Hippocampal formation (tissue), 2 donors: ENCODE results near the gene OTOP2.
"Not testable (repeated sequence)": the region's sequence is repeated elsewhere in the genome, so short reads cannot be mapped to it uniquely, and the experiment has no call there.

Experiments
- DNase-seq, 2 donors: peaks; one replicate each; lab custom pipeline; 2025; lab: John Stamatoyannopoulos, UW

Gene OTOP2

DNA sequence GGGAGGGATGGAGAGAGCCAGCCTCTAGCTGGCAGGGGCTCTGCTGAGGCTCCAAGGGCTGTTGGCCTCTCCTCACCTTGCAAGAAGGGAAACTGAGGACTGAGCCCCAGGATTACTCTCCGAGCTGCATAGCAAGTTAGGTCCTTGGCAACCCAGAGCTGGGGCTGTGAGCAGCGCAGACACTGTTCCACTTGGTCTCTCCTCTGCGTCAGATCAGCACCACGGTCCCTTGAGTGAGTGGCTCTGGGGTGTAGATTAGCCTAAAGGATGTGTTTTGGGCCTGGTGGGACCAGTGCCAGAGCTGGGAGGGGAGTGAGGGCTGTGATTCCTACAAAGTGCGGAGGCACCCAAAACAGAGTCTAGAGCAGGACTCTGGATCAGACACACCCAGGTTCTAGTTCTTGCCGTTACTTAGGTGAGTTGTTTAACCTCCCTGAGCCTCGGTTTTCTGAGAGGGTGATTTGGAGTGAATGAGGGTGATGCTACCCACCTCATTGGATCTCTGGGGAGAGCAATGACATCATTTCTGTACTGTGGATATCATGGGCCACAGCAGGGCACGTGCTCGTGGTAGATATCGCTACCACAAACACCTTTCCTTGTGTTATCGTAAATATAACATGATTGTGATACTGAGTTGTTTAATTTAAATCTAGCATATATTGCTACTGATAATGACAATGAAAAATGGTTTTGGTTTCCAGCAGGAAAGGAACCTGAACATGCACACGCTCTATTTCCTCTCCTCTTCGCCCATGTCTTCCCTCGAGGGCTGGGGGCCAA lies 22.5 kb upstream of the OTOP2 start:
- DNase-seq = no peak

- DNase-seq = no peak
These were observed 21.0 kb upstream of the OTOP2 start for GRCh38 chr17:74903034-74903433.

DNA sequence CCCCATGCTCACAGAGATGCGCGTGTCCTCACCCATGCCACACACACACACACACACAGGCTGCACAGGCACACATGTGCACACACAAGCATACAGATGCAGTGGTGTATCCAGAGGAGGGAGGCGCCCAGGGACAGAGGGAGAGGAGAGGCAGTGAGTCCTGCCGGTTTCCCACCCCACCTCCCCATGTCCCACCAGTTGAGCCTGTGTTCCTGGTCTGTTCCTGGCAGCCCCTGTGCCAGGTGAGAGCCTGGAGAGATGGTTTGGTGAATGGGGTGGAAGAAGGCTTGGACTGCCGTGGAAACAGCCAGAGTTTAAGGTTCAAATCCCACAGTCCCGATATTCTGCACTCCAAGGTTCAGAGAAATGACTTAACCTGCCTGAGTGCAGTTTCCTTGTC lies 20.4 kb upstream of the OTOP2 start:
- DNase-seq = no peak

- no peak for DNase-seq
These were observed 19.2 kb upstream of the OTOP2 start for GRCh38 chr17:74904687-74905409.

DNA sequence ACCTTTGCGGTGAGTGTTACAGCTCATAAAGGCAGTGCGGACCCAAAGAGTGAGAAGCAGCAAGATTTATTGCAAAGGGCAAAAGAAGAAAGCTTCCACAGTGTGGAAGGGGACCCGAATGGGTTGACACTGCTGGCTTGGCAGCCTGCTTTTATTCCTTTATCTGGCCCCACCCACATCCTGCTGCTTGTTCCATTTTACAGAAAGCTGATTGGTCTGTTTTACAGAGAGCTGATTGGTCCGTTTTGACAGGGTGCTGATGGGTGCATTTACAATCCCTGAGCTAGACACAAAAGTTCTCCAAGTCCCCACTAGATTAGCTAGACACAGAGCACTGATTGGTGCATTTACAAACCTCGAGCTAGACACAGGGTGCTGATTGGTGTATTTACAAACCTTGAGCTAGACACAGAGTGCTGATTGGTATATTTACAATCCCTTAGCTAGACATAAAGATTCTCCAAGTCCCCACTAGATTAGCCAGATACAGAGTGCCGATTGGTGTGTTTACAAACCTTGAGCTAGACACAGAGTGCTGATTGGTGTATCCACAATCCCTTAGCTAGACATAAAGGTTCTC lies 17.8 kb upstream of the OTOP2 start:
- DNase-seq = not testable (repeated sequence)

DNA sequence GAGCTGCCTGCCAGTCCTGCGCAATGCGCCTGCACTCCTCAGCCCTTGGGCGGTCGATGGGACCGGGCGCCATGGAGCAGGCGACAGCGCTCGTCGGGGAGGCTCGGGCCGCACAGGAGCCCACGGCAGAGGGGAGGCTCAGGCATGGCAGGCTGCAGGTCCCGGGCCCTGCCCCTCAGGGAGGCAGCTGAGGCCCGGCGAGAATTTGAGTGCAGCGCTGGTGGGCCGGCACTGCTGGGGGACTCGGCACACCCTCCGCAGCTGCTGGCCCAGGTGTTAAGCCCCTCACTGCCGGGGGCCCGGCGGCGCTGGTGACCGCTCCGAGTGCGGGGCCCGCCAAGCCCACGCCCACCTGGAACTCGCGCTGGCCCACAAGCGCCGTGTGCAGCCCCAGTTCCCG lies 17.1 kb upstream of the OTOP2 start:
- DNase-seq = no peak

DNA sequence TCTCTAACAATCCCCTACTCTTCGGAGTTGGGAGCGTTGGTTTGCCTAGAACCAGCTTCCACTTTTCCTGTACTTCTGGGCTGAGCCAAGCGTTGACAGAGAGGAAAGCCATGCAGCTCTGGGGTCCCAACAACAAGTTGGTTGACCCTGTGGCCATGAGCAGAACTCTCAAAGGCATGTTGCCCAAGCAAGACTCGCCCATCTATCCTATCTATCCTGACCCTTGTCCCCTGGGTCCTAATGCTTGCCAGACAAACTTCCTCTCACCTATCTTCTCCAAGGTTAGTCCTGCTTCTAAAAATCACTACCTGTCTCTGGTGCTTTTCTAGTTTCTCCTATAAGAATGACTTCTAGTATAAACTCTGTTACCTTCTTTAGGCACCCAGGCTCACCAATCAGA lies 15.0 kb upstream of the OTOP2 start:
- not testable (repeated sequence) for DNase-seq

GRCh38 chr17:74911423-74911822 lies 12.7 kb upstream of the OTOP2 start:
- DNase-seq = not testable (repeated sequence)

DNA sequence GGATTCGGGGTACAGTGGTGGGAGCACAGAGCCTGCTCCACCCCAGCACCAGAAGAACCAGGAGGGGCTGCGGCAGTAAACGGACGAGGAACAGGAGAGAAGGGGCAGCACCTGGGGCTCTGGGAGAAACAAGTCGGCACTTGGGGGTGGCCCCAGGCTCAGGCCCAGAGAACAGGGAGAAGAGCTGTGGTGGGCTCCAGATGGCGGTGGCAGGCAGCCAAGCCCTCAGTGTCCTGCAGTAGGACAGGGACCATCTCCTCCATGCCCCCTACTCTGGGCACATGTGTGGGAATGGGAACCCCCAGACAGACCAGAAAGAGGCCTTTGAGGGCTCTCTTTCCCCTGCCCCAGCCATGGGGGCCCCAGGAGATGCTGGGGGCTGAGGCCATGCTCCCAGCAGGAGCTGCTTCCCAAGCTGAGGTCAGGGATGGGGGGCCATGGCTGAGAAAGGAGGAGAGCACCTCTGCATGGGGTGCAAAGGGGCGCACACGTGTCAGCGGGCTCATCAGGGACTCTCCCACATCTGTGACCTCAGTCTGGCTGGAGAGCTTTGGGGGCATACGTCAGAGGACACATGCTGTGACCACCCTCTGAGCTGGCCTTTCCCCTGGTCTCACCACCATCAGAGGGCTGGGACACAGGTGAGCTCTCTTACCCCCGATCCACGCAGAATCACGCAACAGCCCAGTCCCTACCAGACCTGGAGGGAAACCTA lies 7.8 kb upstream of the OTOP2 start:
- DNase-seq = no peak

DNA sequence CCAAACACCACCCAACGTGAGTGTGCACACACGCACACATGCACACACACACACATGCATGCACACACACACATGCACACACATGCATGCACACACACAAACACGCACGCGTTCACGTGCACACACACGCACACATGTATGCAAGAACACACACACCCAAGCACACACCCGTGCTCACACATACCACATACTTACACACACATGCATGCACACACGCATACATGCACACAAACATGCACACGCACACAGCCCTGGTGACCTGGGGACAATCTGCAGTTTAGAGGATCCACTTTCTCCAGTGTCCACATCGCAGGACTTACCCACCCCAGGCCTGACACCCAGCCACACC lies 7.2 kb upstream of the OTOP2 start:
- DNase-seq = no peak

- no peak for DNase-seq
These were observed 6.6 kb upstream of the OTOP2 start for GRCh38 chr17:74917430-74917829.

DNA sequence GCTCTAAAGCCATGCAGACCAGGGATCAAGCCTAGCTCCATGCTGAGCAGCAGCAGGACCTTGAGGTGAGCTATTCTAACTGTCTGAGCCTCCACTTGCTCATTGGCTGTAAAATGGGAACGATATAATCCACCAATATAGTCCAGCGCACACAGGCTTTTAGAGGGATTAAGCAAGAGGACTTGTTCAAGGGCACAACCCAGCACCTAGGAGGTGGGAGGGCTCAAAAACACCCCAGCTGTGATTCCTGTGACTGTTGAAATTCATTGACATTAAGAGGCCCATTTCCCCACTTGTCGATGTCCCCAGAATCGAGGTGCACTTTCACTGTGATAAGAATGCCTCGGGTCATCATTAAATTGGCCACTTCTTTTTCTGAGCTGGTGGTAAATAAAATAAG lies 5.2 kb upstream of the OTOP2 start:
- no peak for DNase-seq

DNA sequence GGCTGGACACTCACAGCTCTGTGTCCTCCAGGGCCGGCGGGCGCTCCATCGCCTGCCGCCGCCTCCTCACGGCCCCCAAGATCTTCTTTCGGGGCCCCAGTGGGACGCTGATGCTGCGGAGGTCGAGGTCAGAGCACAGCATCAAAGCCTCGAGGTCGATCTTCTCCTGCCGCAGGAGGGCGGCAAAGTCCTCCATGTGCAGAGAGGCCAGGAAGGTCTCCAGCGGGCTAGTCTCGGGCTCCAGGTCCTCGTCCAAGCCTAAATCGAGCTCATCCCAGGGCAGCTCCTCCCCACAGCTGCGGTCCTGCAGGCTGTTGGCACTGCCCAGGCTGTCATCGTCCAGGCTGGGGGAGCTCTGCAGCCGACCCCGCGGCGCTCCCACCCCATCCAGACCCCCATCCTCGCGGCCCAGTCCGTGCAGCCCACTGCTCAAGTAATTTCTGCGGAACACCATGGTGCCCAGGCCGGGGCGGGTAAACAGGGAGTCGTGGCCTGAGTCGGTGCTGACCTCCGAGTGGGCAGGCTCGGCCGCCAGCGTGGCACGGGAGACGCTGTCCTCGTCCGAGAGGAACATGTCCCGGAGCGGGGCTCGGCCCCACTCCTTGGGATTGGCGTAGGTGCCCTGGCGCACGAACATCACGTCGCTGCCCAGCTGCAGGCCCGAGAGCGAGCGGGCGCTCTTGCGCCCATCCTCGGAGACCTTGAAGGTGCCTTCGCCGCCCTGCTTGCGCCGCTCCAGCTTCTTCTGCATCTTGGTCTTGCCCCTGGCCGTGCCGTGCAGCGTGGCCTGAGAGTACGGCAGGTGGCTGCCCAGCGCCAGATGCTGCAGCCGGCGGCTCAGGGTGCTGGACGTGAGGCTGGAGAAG lies 4.4 kb upstream of the OTOP2 start:
- DNase-seq = no peak

GRCh38 chr17:74920306-74920620 lies 3.8 kb upstream of the OTOP2 start:
- no peak for DNase-seq

DNA sequence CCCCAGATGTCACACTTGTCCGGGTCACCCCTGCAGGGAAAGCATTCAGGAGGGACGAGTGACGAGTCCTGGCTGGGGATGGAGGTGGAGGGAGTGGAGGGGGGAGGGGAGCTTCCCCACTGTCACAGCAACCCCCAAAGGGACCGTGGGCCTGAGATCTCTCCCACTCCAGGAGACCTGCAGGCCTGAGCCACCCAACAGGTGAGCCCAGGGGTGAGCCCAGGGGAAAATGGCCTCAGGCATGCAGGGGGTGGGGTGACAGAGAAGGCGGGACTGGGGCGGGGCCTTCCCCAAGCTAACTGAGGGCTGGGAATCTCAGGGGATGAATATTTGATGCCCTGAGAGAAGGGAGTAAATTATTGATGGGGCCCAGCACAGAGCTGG lies 3.4 kb upstream of the OTOP2 start:
- DNase-seq = no peak

DNA sequence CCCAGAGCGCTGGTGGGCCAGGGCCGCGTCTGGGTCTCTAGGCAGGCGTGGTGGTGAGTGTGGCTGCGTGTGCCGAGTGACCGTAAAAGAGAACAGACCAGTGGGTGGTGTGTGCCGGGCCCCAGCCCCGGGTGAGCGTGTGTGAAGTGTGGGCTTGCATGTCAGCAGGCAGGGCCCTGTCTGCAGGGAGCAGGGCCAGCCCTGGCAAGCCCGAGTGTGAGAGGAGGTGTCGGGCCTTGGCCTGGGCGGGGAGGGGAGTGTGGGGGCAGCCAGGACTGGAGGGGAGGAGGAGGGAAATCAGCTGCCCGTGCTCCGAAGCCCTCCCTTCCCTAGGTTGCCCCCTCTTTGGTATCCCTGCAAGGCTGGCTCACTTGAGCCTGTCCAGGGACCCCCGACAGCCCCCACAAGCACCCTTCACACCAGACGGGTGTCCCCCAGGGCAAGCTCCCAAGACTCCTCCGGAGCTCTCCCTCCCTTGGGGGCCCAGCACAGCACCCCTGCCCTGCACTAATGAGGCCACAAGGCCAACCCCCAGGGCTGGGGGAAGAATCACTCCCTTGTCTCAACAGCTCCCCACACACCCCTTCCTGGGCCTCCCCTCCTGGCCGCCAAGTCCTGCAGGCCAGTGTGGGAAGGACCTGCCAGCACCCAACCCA lies 2.9 kb upstream of the OTOP2 start:
- DNase-seq = no peak

- DNase-seq = no peak
These were observed 2.3 kb upstream of the OTOP2 start for GRCh38 chr17:74921769-74922168.

DNA sequence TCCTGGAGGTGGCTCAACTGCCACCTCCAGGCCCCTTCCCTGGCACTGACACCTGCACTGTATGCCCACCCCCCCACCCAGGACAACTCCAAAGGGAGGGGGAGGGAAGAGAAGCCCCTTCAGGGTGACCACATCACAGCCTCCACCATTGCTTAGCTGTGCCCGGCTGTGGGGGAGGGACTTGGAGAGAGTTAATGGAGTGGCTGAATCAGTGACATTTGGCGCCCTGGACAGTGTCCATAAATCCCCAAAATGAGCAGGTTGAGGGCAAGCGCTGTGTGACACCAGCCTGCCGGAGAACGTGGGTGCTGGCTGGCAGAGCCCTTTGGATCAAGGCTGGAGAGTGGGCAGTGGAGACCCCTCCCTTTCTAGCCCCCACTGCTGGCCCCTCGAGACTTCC lies 1.9 kb upstream of the OTOP2 start:
- no peak for DNase-seq

DNA sequence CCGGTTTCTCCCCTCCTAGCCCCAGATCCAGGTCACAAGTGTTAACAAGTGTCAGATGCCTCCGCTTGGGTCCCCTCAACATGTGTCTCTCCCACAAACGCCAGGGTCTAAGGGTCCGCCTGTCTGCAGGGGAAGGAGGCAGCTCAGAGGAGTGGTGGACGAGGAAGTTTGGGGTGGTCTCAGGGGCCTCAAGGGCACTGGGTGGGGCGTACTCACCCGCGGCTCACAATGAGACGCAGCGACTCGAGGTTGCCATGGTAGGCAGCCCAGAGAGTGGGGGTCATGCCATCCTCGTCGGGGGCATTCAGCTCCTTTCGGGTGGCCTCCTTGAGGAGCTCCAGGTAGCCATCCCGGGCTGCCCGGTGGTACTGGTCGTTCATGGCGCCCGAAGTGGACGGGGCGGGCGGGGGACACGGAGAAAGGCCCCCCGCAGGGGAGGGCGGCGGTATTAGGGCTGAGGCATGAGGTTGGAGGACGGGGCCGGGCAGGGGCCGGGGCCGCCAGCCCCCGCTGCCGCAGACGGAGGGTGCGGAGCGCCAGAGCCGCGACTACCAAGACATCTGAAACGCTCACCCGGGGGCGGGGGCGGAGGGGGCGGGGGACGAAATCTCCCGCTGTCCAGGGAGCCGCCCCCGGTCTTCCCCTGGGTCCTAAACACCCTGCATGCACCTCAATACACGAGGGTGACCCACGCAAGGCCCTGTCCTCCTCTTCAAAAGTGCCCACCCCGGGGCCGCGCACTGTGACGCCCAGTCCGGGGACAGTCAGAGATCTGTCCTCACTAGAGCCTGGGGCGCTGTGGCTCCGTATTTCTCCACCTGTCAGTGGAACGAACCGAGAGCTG lies 1.2 kb upstream of the OTOP2 start, which contains the start of gene USH1G:
Gene USH1G, minus strand, starts transcription at position 562 of the 844 bp plus-strand sequence. Its CDS starts 182 bp downstream, at position 380.
- no peak for DNase-seq

- DNase-seq = peak in 1 of 2 donors; percentile 38
These were observed 379 bp upstream of the OTOP2 start for GRCh38 chr17:74923538-74924249.
